HL-60 (cell line): Measurements from ENCODE around the gene EIF1.

Experiments
- CTCF ChIP-seq: IDR thresholded peaks from one replicate; pipeline ENCODE4 v1.5.1; 2011; ENCODE audit warnings: low read length, control low read depth, inconsistent platforms; ENCODE audit not compliant: insufficient read depth
- GABPA ChIP-seq: IDR thresholded peaks from 2 replicates; pipeline ENCODE4 v1.6.1; 2012; ENCODE audit warnings: low read depth
- POLR2AphosphoS5 ChIP-seq: IDR thresholded peaks from 2 replicates; pipeline ENCODE4 v1.6.1; 2012; ENCODE audit warnings: low read depth
- REST ChIP-seq: IDR thresholded peaks from 2 replicates; pipeline ENCODE4 v1.6.1; 2012; ENCODE audit warnings: low read depth; ENCODE audit not compliant: insufficient replicate concordance

GRCh38 chr17:41660221-41660711, 28.4 kb upstream of the EIF1 start:
- TF ChIP-seq CTCF (no peak), GABPA (no peak), POLR2AphosphoS5 (no peak), REST (no peak)
